HuH-7.5 (cell line): ENCODE results near the gene ADSS1.

ENCODE experiments used
- DNase-seq: peaks from one replicate; pipeline ENCODE4 v3.0.0; 2011; ENCODE audit warnings: low spot score

ADSS1 gene

GRCh38 chr14:104796687-104797081 lies 72.7 kb downstream of the ADSS1 start:
- DNase-seq: no peak
